GM18907 (cell line): ENCODE measurements around the gene ZSCAN25.
"Not testable (repeated sequence)": the region's sequence is repeated elsewhere in the genome, so short reads cannot be mapped to it uniquely, and the experiment has no call there.

Experiments used
- ATAC-seq: cut with Tn5 transposase; IDR thresholded peaks from one replicate; pipeline ENCODE4 v1.9.1; 2021; ENCODE audit warnings: mild to moderate bottlenecking, moderate library complexity; ENCODE audit not compliant: unreplicated experiment

The ZSCAN25 gene

GRCh38 chr7:99616359-99617191, at the start of gene ZSCAN25:
Gene ZSCAN25, plus strand, starts transcription at chr7:99616946. Its CDS starts 2,661 bp downstream, at chr7:99619607.
- ATAC-seq = peak; percentile 93

- not testable (repeated sequence) for ATAC-seq
Observed at GRCh38 chr7:99568770-99569169, 48.0 kb upstream of the ZSCAN25 start.

GRCh38 chr7:99571768-99572167, 45.0 kb upstream of the ZSCAN25 start:
- no peak for ATAC-seq

GRCh38 chr7:99573257-99573656, 43.5 kb upstream of the ZSCAN25 start:
- ATAC-seq = no peak

GRCh38 chr7:99576251-99576650, 40.5 kb upstream of the ZSCAN25 start:
- no peak for ATAC-seq

- no peak for ATAC-seq
Observed at GRCh38 chr7:99579281-99579955, 37.3 kb upstream of the ZSCAN25 start.

- ATAC-seq = no peak
Observed at GRCh38 chr7:99579956-99580777, 36.6 kb upstream of the ZSCAN25 start.

GRCh38 chr7:99580778-99581332, 35.9 kb upstream of the ZSCAN25 start:
- ATAC-seq = not testable (repeated sequence)

- ATAC-seq = no peak
Observed at GRCh38 chr7:99588868-99589267, 27.9 kb upstream of the ZSCAN25 start.

- ATAC-seq = no peak
Observed at GRCh38 chr7:99594948-99595745, 21.6 kb upstream of the ZSCAN25 start.

GRCh38 chr7:99596408-99596955, 20.3 kb upstream of the ZSCAN25 start:
- ATAC-seq = no peak

GRCh38 chr7:99597762-99598501, 18.8 kb upstream of the ZSCAN25 start, which contains the start of gene TMEM225B:
Gene TMEM225B, plus strand, starts transcription at chr7:99598267. Its CDS starts 6,122 bp downstream, at chr7:99604389.
- no peak for ATAC-seq

GRCh38 chr7:99599836-99600235, 16.9 kb upstream of the ZSCAN25 start:
- ATAC-seq = no peak

GRCh38 chr7:99601656-99602310, 15.0 kb upstream of the ZSCAN25 start:
- no peak for ATAC-seq

- ATAC-seq = no peak
Observed at GRCh38 chr7:99605527-99605926, 11.2 kb upstream of the ZSCAN25 start.

GRCh38 chr7:99606531-99606930, 10.2 kb upstream of the ZSCAN25 start:
- no peak for ATAC-seq

- ATAC-seq = no peak
Observed at GRCh38 chr7:99607548-99607947, 9.2 kb upstream of the ZSCAN25 start.

- ATAC-seq = no peak
Observed at GRCh38 chr7:99614495-99614894, 2.3 kb upstream of the ZSCAN25 start.

- ATAC-seq = no peak
Observed at GRCh38 chr7:99615989-99616358, 772 bp upstream of the ZSCAN25 start.
